Ramos (cell line): ENCODE results near the gene BCAP31.

ENCODE experiments used
- in situ Hi-C: fragments of 300-500 bp; cut with MboI; formaldehyde crosslinking; loops from one replicate; pipeline ENCODE4 v1.14.3; 2022; ENCODE audit warnings: low sequenced_read_pairs; ENCODE audit not compliant: unreplicated experiment

Gene BCAP31

GRCh38 chrX:153738056-153738605 lies 13.9 kb upstream of the BCAP31 start:
- in situ Hi-C loops = loop anchor here (25.0 kb wide), 1 partner anchor 799 kb away; the partner anchor contains the start of genes G6PD and IKBKG

DNA sequence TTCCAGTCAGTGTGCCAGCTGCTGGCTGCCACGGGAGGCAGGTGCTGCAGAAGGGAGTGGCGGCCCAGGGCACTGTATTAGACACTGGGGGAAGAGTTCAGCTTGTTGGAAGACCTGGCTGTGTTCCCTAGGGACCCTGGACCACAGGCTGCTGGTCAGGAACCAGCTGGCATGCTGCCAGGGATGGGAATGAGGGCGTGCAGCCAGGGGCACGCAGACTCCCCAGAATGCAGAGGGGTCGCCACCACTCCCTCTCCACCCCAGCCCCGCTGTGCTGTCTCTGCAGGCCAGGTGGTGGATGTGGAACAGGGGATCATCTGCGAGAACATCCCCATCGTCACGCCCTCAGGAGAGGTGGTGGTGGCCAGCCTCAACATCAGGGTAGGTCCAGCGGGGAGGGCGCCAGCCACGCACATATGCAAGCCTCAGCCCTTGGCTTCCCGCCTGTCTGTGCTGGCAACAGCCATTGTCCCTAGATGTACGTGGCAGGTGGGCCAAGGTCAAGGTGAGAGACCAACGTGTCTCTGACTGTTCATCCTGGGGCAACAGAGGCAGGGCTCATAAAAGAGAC lies 12.8 kb upstream of the BCAP31 start:
- in situ Hi-C loops = loop anchor here (25.0 kb wide), 1 partner anchor 800 kb away; the partner anchor contains the start of genes G6PD and IKBKG

GRCh38 chrX:153736071-153736820 lies 12.1 kb upstream of the BCAP31 start:
- in situ Hi-C loops = loop anchor here (25.0 kb wide), 1 partner anchor 801 kb away; the partner anchor contains the start of genes G6PD and IKBKG

DNA sequence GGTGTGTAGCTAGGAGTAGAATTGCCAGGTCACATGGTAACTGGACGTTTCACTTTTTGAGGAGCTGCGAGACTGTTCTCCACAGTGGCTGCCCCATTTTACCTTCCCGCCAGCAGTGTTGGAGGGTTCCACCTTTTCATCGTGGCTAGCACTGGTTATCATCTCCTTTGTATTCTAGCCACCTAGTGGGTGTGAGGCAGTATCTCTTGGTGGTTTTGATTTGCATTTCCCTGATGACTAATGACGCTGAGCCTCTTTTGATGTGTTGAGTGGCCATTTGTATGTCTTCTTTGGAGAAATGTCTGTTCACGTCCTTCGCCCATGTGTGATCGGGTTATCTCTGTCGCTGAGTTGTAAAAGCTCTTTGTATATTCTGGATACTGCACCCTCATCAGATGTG lies 11.1 kb upstream of the BCAP31 start:
- in situ Hi-C loops = loop anchor here (25.0 kb wide), 1 partner anchor 802 kb away; the partner anchor contains the start of genes G6PD and IKBKG

DNA sequence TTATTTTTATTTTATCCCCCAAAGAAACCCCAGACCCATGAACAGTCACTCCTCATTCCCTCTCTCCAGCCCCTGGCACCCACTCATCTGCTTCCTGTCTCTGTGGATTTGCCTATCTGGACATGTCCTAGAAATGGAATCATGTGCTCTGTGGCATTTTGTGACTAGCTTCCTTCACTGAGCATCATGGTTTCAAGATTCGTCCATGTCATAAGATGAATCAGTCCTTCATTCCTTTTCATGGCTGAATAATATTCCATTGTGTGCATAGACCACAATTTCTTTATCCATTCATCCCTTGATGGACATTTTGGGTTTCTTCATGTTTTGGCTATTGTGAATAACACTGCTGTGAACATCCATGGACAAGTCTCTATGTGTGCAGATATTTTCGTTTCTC lies 10.7 kb upstream of the BCAP31 start:
- in situ Hi-C loops = loop anchor here (25.0 kb wide), 1 partner anchor 802 kb away; the partner anchor contains the start of genes G6PD and IKBKG

DNA sequence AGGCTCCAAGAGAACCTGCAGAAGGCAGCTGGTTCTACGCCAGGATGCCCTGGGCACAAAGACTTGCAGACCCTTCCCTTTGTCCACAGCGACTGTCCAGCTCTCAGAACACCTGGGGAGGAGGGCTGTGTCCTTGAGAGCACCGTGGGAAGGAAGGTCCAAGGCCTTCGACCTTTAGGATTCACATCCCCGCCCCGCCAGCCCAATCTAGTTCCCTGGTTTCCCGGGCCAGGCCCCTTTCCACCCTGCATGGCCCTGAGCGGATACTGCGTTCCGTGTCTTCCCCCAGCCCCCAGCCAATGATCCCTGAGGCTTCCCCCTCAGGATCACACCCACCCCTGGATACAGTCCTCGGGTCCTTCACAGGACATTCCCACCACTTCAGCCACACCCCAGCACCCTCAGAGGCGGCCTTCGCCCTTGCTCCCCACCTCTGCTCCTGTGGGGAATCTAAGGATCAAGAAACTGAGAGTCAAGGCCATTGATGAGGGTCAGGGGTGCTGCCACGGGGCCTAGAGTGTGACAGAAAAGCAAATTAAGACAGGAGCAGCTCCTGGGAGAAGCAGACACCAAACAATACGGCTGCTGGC lies 9.6 kb upstream of the BCAP31 start:
- in situ Hi-C loops = loop anchor here (25.0 kb wide), 1 partner anchor 804 kb away; the partner anchor contains the start of genes G6PD and IKBKG

DNA sequence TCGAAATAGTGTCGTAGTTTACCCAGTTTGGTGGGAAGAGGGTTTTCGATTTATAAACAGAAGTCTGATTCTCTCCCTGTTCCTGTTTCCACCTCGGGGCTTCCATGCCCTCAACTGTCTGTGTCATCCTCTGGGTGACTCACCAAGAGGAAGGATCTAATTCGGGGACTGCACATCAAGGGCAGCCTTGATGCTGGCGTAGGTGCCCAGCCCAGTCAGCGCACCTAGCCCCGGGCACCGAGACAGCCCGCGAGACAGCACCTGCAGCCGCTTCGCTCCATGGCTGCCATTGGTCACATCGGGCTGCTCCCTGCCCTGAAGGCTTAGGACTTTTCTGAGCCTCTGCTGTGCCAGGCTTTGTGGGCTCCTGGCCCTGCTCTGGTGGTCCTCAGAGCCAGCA lies 8.2 kb upstream of the BCAP31 start:
- in situ Hi-C loops = loop anchor here (25.0 kb wide), 1 partner anchor 805 kb away; the partner anchor contains the start of genes G6PD and IKBKG

DNA sequence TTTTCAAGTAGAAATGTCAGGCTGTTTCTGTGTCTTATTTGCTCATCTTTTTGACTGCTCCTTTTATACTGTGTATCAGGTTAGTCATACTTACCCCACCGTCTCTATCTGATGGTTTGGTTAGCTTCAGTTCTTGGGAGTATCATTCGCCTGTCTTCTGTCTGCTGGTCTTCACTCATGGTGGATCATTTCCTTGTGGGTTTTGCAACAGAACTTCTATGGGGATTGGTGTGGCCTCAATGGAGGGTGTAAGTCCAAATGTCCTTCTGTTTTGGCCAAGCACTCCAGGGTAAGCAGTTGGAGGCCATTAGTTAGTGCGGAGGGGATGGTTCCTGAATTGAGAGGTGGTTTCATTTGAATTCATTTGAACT lies 7.6 kb upstream of the BCAP31 start:
- in situ Hi-C loops = loop anchor here (25.0 kb wide), 1 partner anchor 805 kb away; the partner anchor contains the start of genes G6PD and IKBKG

GRCh38 chrX:153731117-153731844 lies 7.1 kb upstream of the BCAP31 start:
- in situ Hi-C loops = loop anchor here (25.0 kb wide), 1 partner anchor 806 kb away; the partner anchor contains the start of genes G6PD and IKBKG

- in situ Hi-C loops = loop anchor here (25.0 kb wide), 1 partner anchor 807 kb away; the partner anchor contains the start of genes G6PD and IKBKG
These were observed 5.9 kb upstream of the BCAP31 start for GRCh38 chrX:153730115-153730514.

DNA sequence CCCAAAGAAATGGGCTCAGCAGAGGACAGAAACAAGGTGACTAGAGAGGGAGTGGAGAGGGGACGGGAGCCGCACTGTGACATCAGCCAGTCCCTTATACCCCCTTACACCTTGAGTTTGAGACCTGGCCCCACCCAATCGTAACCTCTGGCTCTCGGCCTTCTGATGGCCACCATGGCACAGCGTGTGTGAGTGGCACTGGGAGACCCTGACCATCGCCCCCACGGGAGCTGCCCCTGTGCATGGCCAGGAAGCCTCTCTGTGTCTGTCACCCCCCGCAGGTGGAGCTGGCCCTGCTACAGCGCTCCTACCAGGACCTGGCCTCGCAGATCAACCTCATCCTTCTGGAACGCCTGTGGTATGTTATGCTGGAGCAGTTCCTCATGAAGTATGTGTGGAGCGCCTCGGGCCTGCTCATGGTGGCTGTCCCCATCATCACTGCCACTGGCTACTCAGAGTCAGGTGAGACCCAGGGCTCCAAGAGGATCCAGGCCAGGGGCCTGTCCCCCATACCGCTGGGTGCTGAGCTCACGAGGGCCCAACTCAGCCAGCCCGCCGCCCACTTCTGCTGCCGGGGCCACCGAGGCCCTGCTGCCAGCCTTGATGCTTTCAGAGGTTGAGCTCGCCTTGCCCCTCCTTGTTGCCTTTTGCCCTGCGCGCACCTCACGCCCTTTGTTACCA lies 4.9 kb upstream of the BCAP31 start:
- in situ Hi-C loops = loop anchor here (25.0 kb wide), 1 partner anchor 808 kb away; the partner anchor contains the start of genes G6PD and IKBKG

DNA sequence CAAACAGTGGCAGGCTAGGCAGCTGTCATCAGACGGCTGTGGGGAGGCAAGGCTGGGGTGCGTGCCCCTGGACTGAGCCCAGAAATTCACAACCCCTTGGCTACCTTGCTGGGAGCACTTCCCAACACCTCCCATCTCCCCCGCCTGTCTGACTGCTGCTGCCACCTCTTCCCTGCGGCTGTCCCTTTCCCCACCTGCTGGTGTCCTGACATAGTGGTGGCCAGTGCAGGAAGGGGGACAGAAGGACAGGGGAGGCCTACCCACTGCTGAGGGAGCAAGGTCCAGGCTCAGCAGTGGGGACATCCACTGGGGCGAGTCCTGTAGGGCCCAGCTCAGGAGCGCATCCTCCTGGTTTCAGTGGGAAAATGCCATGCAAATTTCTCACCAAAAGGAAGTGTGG lies 3.9 kb upstream of the BCAP31 start:
- in situ Hi-C loops = loop anchor here (25.0 kb wide), 1 partner anchor 809 kb away; the partner anchor contains the start of genes G6PD and IKBKG

GRCh38 chrX:153727123-153727931 lies 3.1 kb upstream of the BCAP31 start:
- in situ Hi-C loops = loop anchor here (25.0 kb wide), 1 partner anchor 810 kb away; the partner anchor contains the start of genes G6PD and IKBKG

DNA sequence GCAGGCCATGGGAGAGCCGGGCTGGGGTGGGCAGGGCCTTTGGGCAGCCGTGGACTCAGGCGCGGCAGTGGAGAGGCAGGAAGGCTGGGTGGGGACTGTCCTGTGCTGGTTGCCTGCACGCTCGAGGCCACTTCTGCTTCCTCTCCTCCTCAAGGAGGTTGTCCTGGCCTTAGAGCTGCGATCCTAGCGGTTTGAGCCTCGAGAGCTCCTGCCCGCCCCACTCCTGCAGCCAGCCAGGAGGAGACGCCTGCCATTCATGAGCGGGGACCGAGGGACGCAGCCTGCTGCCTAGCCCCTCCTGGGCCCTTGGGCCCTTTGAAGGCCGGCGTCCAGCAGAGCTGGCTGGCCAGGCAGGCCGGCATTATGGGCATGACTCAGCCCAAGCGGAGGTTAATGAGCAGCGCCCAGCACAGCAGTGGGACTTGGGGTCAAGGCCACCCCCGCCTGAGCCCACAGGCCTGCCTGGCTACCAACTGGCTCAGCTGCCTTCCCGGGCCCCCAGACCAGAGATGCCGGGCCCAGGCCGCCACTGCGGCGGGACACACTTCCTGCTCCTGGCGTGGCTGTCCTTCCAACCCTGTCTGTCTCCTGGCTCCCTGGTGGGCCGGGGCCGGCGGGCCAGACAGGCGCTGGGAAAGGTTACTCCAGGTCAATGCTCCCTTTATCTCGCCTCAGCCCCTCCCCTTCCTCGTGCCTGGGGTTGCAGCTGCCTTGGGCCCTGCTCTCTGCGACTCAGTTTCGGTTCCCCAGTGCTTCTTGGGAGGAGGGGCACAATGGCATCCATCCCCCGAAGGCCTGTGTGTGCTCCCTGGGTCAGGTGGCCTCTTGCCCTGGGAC lies 2.3 kb upstream of the BCAP31 start:
- in situ Hi-C loops = loop anchor here (25.0 kb wide), 1 partner anchor 811 kb away; the partner anchor contains the start of genes G6PD and IKBKG

DNA sequence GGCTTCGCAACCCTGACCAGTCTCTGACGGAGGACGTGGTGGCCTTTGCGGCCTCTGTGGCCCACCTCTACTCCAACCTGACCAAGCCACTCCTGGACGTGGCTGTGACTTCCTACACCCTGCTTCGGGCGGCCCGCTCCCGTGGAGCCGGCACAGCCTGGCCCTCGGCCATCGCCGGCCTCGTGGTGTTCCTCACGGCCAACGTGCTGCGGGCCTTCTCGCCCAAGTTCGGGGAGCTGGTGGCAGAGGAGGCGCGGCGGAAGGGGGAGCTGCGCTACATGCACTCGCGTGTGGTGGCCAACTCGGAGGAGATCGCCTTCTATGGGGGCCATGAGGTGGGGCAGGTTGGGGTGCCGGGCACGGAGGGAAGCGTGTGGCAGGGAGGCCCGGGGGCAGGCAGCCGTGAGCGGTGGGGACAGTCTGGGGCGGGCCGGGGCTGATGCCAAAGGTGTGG lies 1.7 kb upstream of the BCAP31 start:
- in situ Hi-C loops = loop anchor here (25.0 kb wide), 1 partner anchor 811 kb away; the partner anchor contains the start of genes G6PD and IKBKG

- in situ Hi-C loops = loop anchor here (25.0 kb wide), 1 partner anchor 812 kb away; the partner anchor contains the start of genes G6PD and IKBKG
These were observed 1.0 kb upstream of the BCAP31 start for GRCh38 chrX:153725039-153725831.
